Activated T-helper 1 cell treated with anti-CD3 and anti-CD28 coated beads, Interleukin-12 subunit alpha, Interleukin-12 subunit beta, Interleukin-2, Interleukin-4 antibody, amounts not matched to agents 30 ng/mL and 10 ng/mL and 1 ng/mL, durations not matched to agents 14 hours and 24 hours and 36 hours (primary cell): Measurements from ENCODE around the gene DOCK1. TPM values are rescaled to one million over a fixed set of nuclear protein-coding genes. Genes with fewer than 3 reads are reported as not detected.
"Not testable (repeated sequence)": the region's sequence is repeated elsewhere in the genome, so short reads cannot be mapped to it uniquely, and the experiment has no call there.

ENCODE experiments used
- DNase-seq: peaks from one replicate; pipeline ENCODE4 v3.0.0; 2021; ENCODE audit warnings: low spot score
- H3K27ac Mint-ChIP-seq: one replicate; pipeline ENCODE4 v1.8.0; 2021; ENCODE audit warnings: mild to moderate bottlenecking, mixed read lengths
- H3K27me3 Mint-ChIP-seq: one replicate; pipeline ENCODE4 v1.8.0; 2022; ENCODE audit warnings: mild to moderate bottlenecking, moderate library complexity, mixed read lengths; ENCODE audit not compliant: insufficient read depth
- H3K36me3 Mint-ChIP-seq: one replicate; pipeline ENCODE4 v1.8.0; 2021; ENCODE audit warnings: low read depth, mixed read lengths
- H3K4me1 Mint-ChIP-seq: one replicate; pipeline ENCODE4 v1.8.0; 2021; ENCODE audit warnings: low read depth, mixed read lengths
- H3K4me3 Mint-ChIP-seq: one replicate; pipeline ENCODE4 v1.8.0; 2021; ENCODE audit warnings: mild to moderate bottlenecking, moderate library complexity, mixed read lengths
- H3K9me3 Mint-ChIP-seq: one replicate; pipeline ENCODE4 v1.8.0; 2021; ENCODE audit warnings: mixed read lengths
- intact Hi-C: fragments of 100-400 bp; cut with micrococcal nuclease; formaldehyde crosslinking; loops from one replicate; pipeline ENCODE4 v1.15.1; 2024
- total RNA-seq: library from RNA; stranded (reverse); gene quantifications from 2 replicates; pipeline ENCODE4 v1.2.3, GENCODE V29; 2022

DOCK1 gene
- total RNA-seq, 1 donor from 2014 or later, result 0.75 TPM

DNA sequence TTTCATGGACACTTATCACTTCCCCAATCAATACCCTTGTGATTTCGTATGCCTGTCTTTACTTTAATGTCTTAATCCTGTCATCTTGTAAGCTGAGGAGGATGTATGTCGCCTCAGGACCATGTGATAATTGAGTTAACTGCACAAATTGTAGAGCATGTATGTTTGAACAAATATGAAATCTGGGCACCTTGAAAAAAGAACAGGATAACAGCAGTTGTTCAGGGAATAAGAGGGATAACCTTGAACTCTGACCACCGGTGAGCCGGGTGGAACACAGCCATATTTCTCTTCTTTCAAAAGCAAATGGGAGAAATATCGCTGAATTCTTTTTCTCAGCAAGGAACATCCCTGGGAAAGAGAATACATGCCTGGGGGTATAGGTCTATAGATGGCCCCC, 14.4 kb upstream of the DOCK1 start:
- intact Hi-C loops, H3K4me3 Mint-ChIP-seq, DNase-seq, H3K27me3 Mint-ChIP-seq, H3K9me3 Mint-ChIP-seq, H3K4me1 Mint-ChIP-seq, H3K27ac Mint-ChIP-seq, H3K36me3 Mint-ChIP-seq: not testable (repeated sequence)

DNA sequence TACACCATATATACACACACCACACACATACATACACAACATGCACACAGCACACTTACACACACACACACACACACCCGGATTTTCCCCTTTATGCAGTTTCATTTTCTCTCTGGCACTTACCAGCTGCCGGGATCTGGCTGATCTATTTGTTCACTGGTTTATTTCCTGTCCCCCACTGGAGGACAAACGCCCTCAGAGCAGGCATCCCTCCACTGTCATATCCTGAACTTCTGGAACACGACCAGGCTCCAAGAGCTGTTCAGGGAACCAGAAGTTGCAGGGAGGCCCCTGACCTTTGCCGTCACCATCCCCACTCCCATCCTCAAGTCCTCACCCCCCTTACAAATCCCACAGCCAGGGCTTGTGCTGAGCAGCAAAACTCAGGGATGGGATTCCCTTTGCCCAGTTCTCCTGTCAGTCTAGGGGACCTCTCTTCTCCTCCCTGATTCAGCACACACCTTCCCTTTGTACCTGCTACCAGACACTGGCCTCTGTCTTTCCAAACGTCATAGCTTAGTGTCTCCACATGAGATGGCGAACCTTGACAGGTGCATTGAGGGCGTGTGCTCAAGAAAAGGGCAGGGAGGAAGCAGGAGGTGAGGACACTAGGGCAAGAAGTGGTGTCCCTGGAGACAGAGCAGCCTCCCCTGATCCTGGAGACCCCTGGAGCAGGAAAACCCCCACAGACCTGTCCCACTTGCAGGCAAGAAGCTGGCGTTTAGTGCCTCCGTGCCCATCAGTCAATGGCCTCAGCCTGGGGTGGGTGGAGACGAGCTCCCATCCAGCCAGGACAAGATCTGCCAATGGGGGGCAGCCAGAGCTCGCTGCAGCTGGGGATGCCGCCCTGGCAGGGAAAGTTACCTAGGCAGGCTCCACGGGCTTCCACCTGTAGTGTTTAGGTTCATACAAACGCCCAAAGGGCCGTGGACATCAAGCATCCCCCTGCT, 12.7 kb upstream of the DOCK1 start:
- intact Hi-C loops, result no loop called here
- no peaks in the 10 kb centered on the region for H3K36me3 Mint-ChIP-seq
- no peak for DNase-seq
- no peak overlapping the region for H3K4me3 Mint-ChIP-seq
- no peak overlapping the region for H3K27ac Mint-ChIP-seq
- H3K27me3 Mint-ChIP-seq, result no peaks in the 10 kb centered on the region
- no peaks in the 10 kb centered on the region for H3K4me1 Mint-ChIP-seq
- H3K9me3 Mint-ChIP-seq, result peaks cover 15% of the 10 kb centered on the region

DNA sequence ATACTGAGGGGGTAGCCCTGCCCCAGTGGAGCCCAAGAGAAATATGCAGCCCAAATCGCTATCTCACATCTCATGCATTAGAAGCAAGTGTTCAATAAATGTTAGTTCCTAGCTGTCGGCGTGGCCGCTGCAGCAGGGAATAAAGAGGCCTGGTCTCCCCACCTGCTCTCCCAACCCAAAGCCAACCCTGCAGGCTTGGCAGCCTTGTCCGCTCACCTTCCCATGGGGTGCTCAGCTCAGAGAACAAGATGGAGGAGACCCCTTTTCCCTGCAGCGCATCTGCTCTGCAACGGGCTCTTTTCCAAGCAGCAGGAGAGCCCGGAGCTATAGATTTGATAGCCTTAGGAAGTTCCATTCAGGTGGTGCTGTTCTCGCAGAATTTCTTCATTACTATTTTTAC, 12.0 kb upstream of the DOCK1 start:
- no peaks in the 10 kb centered on the region for H3K4me1 Mint-ChIP-seq
- H3K36me3 Mint-ChIP-seq, result no peaks in the 10 kb centered on the region
- DNase-seq, result no peak
- no peak overlapping the region for H3K4me3 Mint-ChIP-seq
- H3K9me3 Mint-ChIP-seq, result peaks cover 22% of the 10 kb centered on the region
- H3K27ac Mint-ChIP-seq, result no peak overlapping the region
- intact Hi-C loops, result no loop called here
- no peaks in the 10 kb centered on the region for H3K27me3 Mint-ChIP-seq

DNA sequence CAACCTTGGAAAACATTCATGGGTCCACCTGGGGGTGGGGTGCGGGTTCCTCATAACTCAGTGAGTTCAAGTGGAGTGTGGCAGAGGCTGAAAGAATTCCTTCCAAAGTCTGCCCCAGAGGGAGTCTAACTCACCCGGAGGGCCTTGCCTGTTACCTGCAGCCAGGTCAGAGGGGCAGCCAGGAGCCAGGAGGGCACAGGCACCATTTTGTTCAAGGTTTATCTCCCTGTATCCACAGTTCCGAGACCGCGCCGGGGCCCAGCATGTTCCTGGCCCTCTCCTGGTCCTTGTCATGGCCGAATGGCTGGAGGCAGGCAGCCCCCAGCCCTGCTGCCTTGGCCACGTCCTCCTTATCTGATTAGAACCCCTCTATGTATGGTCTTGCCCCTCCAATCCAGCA, 11.4 kb upstream of the DOCK1 start:
- intact Hi-C loops, result no loop called here
- Mint-ChIP-seq H3K27me3 (no peaks in the 10 kb centered on the region), H3K9me3 (peaks cover 25% of the 10 kb centered on the region), H3K4me1 (no peaks in the 10 kb centered on the region), H3K4me3 (no peak overlapping the region), H3K27ac (no peak overlapping the region), H3K36me3 (no peaks in the 10 kb centered on the region)
- DNase-seq, result no peak

DNA sequence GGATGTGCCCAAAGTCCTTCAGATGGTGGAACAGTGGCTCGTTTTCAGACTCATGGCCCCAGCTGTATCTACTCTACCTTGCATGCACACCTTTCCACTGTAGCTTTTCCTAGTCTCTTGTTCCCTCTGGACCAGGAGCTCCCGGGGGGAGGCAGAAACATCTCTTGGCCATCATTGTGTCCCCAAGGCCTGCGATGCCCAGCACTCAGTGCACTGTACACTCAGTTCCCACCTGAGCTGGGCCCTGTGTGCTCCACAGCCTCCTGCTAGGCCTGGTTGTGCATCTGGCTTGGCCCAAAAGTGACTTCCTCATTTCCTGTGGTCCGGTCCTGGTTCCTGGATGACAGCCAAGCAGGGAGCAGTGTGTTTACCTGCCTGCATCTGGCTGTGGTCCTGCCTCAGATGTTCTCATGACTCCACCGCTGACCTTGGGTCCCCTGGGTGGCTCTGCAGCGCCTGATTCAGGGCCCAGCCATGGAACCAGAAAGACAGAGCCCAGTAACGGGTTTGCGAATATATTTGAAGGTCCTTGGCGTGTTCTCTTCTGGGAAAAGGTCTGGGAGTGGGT, 9.9 kb upstream of the DOCK1 start:
- no peaks in the 10 kb centered on the region for H3K36me3 Mint-ChIP-seq
- peaks cover 33% of the 10 kb centered on the region for H3K9me3 Mint-ChIP-seq
- H3K4me3 Mint-ChIP-seq, result no peak overlapping the region
- no peaks in the 10 kb centered on the region for H3K27me3 Mint-ChIP-seq
- H3K4me1 Mint-ChIP-seq, result no peaks in the 10 kb centered on the region
- intact Hi-C loops, result no loop called here
- no peak for DNase-seq
- no peak overlapping the region for H3K27ac Mint-ChIP-seq

DNA sequence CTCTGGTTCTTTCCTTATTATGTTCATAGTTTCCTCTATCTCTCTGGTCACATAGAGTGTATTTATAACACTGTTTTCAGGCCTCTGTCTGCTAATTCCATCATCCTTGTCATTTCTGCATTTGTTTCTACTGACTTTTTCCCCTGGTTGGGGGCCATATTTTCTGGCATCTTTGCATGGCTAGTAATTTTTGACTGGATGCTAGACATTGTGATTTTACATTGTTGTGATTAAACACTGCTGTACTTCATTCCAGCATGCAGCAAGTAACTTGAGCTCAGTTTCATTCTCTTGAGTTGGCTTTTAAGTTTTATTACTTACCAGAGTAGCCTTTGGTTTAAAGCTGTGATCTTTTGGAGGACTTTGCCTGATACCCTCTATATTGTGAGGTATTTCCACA, 6.8 kb upstream of the DOCK1 start:
- Mint-ChIP-seq H3K27me3 (no peaks in the 10 kb centered on the region), H3K4me3 (no peak overlapping the region)

DNA sequence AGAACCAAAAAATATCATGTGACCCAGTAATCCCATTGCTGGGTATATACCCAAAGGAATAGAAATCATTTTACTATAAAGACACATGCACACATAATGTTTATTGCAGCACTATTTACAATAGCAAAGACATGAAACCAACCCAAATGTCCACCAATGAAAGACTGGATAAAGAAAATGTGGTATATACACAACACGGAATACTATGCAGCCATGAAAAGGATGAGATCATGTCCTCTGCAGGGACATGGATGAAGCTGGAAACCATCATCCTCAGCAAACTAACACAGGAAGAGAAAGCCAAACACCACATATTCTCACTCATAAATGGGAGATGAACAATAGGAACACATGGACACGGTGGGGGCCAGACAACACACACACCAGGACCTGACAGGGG, 5.7 kb upstream of the DOCK1 start:
- H3K27ac Mint-ChIP-seq, H3K27me3 Mint-ChIP-seq, H3K36me3 Mint-ChIP-seq, H3K4me1 Mint-ChIP-seq, H3K4me3 Mint-ChIP-seq, intact Hi-C loops, DNase-seq: not testable (repeated sequence)
- peaks cover 26% of the 10 kb centered on the region for H3K9me3 Mint-ChIP-seq

More for the DNA sequence above, 6.8 kb upstream of the DOCK1 start:
- Mint-ChIP-seq H3K4me1 (no peaks in the 10 kb centered on the region), H3K36me3 (no peaks in the 10 kb centered on the region), H3K27ac (no peak overlapping the region), H3K9me3 (peaks cover 26% of the 10 kb centered on the region)
- DNase-seq, result no peak
- intact Hi-C loops, result no loop called here

DNA sequence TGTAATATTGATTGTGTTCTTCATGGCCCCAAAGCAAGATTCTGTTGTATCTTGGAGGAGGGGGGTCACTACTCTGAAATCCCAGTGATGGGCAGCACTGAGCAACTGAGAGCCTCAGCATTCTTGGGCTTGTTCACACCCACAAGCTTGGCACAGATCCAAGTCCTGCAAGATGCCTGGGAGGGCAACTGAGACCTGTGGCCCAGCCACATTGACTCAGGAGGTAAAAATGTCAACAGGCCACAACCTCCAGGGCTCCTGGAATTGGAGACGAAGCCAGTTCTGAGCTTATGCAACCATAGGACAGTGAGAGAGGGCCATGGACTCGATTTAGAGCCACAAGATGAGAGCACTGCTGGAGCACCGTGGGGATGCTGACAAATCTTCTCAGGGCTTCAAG, 3.1 kb upstream of the DOCK1 start:
- no peak for DNase-seq
- H3K27me3 Mint-ChIP-seq, result peaks cover 12% of the 10 kb centered on the region
- no peaks in the 10 kb centered on the region for H3K36me3 Mint-ChIP-seq
- H3K27ac Mint-ChIP-seq, result no peak overlapping the region
- H3K4me3 Mint-ChIP-seq, result no peak overlapping the region
- intact Hi-C loops, result no loop called here
- peaks cover 19% of the 10 kb centered on the region for H3K9me3 Mint-ChIP-seq
- H3K4me1 Mint-ChIP-seq, result no peaks in the 10 kb centered on the region

DNA sequence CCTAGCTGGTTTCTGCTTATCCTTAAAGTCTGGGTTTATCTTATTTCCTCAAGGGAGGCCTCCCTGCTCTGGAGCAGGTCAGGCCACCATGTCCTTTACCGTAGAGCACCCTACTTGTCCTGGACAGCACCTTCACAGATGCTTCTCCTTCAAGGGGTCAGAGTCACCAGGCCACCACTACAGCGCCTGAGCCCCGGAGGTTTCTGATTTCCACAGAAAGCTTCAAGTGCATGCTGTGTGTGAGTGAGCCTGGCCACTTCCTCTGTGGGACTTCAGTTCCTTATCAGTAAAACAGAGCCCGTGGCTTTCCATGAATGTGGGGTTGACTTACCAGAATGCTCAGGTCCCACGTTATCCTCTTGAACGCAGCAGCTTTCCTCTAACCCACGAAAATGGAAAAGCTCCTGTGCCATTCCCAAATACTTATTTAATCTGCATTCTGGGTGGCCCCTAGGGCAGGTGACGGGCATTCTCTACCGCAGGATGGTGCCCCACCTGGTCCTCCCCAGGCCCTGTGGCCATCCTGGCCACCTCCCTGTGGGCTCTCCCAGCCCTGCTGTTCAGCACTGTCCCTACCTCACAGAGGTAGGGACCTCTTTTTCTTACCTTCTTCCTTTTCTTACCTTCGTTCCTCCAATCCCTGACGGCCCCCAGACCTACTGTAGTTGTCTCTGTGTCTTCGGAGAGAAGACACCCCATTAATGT, 1.4 kb upstream of the DOCK1 start:
- DNase-seq, result no peak
- Mint-ChIP-seq H3K4me1 (no peaks in the 10 kb centered on the region), H3K27ac (no peak overlapping the region), H3K27me3 (peaks cover 12% of the 10 kb centered on the region), H3K36me3 (no peaks in the 10 kb centered on the region), H3K9me3 (peaks cover 8% of the 10 kb centered on the region), H3K4me3 (no peak overlapping the region)
- intact Hi-C loops, result no loop called here

DNA sequence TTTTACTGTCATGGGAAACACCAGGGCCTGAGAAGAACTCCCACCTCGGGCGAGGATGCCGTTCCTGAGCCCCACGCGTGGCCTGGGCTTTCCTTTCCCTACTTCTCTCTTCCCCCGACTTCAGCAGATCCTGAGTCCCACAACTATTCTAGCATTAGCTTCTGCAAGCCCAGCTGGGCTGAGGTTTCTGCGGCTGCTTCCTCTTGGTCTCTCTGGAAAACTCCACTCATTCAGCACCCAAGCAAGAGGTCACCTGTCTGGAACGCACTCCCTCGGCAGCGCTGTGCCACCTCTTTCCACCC, 761 bp upstream of the DOCK1 start:
- no peak overlapping the region for H3K27ac Mint-ChIP-seq

DNA sequence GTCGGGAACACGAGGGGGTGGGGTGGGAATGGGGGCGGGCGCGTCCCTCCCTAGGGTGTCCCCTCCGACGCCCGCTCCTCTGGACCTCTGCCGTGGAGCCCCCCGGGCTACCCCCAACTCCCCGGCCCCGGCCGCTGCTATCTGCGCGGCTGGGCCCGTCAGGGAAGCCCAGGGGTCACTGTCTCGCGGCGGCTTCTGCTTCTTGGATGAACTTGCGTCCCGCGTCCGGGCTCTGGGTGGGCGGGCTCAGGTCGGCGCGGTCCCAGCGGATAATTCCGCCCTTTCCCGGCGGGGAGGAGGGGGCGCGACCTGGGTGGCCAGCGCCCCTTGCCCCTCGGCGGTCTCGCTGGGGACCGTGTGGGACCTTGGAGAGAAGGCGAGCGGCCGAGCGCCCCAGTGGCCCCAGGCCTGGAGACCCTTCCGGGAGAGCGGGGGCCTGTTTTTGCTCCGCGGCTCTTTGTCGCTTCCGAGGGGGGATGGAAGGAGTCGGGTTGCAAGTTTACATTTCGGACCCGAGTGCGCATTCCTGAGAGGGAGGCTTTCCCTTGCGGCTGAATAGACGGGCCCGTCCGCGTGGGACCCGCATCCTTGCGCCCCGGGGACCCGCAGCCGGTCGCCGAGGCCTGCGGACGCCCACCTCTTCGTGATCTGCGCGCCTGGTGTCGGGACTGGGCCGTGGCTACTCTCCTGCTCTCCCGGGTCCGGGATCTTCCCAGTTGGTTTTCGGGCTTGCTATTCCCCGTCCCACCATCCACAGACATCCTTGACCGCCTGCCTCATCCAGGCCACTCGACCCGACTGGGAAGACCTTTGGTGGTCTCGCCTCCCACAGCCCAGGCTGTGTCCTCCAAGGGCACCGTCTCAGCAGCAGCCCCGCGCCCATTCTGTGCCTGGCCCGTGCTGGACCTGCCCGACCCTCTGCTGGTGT, 812 bp downstream of the DOCK1 start:
- intact Hi-C loops, result no loop called here
- H3K4me3 Mint-ChIP-seq, result peak overlapping the region; percentile 72
- no peaks in the 10 kb centered on the region for H3K4me1 Mint-ChIP-seq
- DNase-seq, result no peak
- H3K9me3 Mint-ChIP-seq, result no peaks in the 10 kb centered on the region
- no peak overlapping the region for H3K27ac Mint-ChIP-seq
- no peaks in the 10 kb centered on the region for H3K36me3 Mint-ChIP-seq
- peaks cover 12% of the 10 kb centered on the region for H3K27me3 Mint-ChIP-seq

More for the DNA sequence above, 761 bp upstream of the DOCK1 start:
- peaks cover 12% of the 10 kb centered on the region for H3K27me3 Mint-ChIP-seq
- intact Hi-C loops, result no loop called here
- no peak overlapping the region for H3K4me3 Mint-ChIP-seq
- no peaks in the 10 kb centered on the region for H3K4me1 Mint-ChIP-seq
- no peaks in the 10 kb centered on the region for H3K36me3 Mint-ChIP-seq
- H3K9me3 Mint-ChIP-seq, result peaks cover 3% of the 10 kb centered on the region
- DNase-seq, result no peak

DNA sequence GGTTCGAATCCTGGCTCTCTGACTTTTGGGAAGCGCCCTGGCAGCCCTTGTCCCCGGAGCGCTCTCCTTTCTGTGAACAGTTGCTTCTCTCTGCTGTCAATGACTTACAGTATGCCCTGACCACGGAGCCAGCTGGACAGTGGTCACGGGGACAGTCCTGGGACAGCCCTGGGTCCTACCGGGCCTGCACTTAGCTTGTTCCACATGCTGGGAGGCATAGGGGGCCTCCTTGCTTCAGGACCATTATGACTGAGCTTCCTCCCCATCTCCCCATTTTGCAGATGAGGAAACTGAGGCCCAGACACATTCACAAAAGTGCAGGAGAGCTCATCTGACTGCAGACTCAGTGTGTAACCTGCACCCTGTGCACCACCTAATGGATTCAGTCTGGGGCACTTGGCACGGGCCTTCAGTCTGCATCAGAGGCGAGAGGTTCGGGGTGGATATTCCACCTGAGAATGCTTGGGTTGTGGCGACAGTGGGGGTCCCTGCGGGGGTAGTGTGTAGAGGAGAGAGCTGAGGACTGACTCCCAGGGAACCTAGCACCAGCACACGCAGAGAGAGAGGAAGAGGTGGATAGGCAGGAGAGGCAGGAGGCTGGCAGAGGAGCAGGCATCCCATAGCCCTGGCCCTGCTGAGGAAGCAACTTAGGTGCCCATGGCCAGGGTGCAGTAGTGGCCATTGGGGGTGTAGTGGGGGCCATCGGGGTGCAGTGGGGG, 1.6 kb downstream of the DOCK1 start:
- no peaks in the 10 kb centered on the region for H3K4me1 Mint-ChIP-seq
- H3K27me3 Mint-ChIP-seq, result peaks cover 12% of the 10 kb centered on the region
- intact Hi-C loops, result no loop called here
- no peaks in the 10 kb centered on the region for H3K36me3 Mint-ChIP-seq
- peak overlapping the region; percentile 72 for H3K4me3 Mint-ChIP-seq
- no peak overlapping the region for H3K27ac Mint-ChIP-seq
- no peaks in the 10 kb centered on the region for H3K9me3 Mint-ChIP-seq
- no peak for DNase-seq
